K562 (cell line): ENCODE measurements around the gene FUCA1. TPM values are rescaled to one million over a fixed set of nuclear protein-coding genes. Genes with fewer than 3 reads are reported as not detected.

Experiments
- ATAC-seq: fragments of 200-7000 bp; cut with Tn5 transposase; 3 replicates; pipeline ENCODE4 v1.9.1; 2020; ENCODE audit warnings: moderate library complexity
- BruUV-seq: library from RNA; stranded (reverse); fragments of 400-500 nt; replicated peaks from 2 replicates; lab custom pipeline; 2021; lab: Mats Ljungman, UMichigan
- CTCF ChIA-PET: fragments of 300-600 bp; formaldehyde crosslinking; extraction: SDS; loops from one replicate; lab custom pipeline; 2021; ENCODE audit warnings: low intra/inter-chr PET ratio; lab: Yijun Ruan, JAX
- POLR2A ChIA-PET: fragments of 300-600, 350-650 bp; sonication (Branson Sonifier 250); formaldehyde crosslinking; extraction: SDS; loops from one replicate; lab custom pipeline; 2021; ENCODE audit warnings: antibody characterized with exemption, inconsistent platforms; lab: Yijun Ruan, JAX
- DNase-seq, 4 experiments: peaks; one replicate each; pipeline versions ENCODE4 v3.0.0 to v3.0.0-alpha.2; 2011 to 2018; ENCODE audit warnings: low spot score in 3 of 4, mixed read lengths in 3 of 4; ENCODE audit errors: extremely low read depth in 1 of 4
- FAIRE-seq: peaks from 2 replicates; lab custom pipeline; 2011; peaks lifted over from hg19 to GRCh38; lab: Jason Lieb, UNC
- H2AFZ ChIP-seq: 2 replicates; pipeline ENCODE4 v1.6.0; 2011; ENCODE audit warnings: low read depth, low read length, control low read depth, inconsistent platforms
- H3K27ac ChIP-seq: fragments of 200-600 bp; 3 replicates; pipeline ENCODE4 v1.8.0; 2011; ENCODE audit warnings: low read depth, mild to moderate bottlenecking, control low read depth, inconsistent platforms, low read length, moderate library complexity, mixed read lengths; ENCODE audit errors: extremely low read depth
- H3K27me3 ChIP-seq, 2 experiments: fragments of 300-600 bp in 1 of 2; 2 replicates in 1 of 2; 3 replicates in 1 of 2; pipeline versions ENCODE4 v1.6.0 to v1.8.0; 2011; ENCODE audit warnings: inconsistent platforms in 2 of 2, low read length in 2 of 2, mild to moderate bottlenecking in 1 of 2, mixed read lengths in 1 of 2, moderate library complexity in 1 of 2; ENCODE audit not compliant: control insufficient read depth in 2 of 2, insufficient read depth in 2 of 2
- H3K36me3 ChIP-seq: fragments of 300-600 bp; 3 replicates; pipeline ENCODE4 v1.8.0; 2011; ENCODE audit warnings: mild to moderate bottlenecking, low read length, inconsistent platforms; ENCODE audit not compliant: control insufficient read depth, insufficient read depth
- H3K4me1 ChIP-seq, 2 experiments: fragments of 200-600 bp in 1 of 2; replicated peaks in 1 of 2; 2 replicates in 1 of 2; 3 replicates in 1 of 2; pipeline versions ENCODE4 v1.5.1 to v1.8.0; 2011; ENCODE audit warnings: inconsistent platforms in 2 of 2, low read length in 2 of 2, mild to moderate bottlenecking in 1 of 2, mixed read lengths in 1 of 2, moderate library complexity in 1 of 2; ENCODE audit not compliant: control insufficient read depth in 2 of 2, insufficient read depth in 2 of 2
- H3K4me2 ChIP-seq: 2 replicates; pipeline ENCODE4 v1.6.1; 2011; ENCODE audit warnings: low read length, control low read depth, inconsistent platforms, mixed read lengths; ENCODE audit not compliant: insufficient read depth
- H3K4me3 ChIP-seq: fragments of 200-600 bp; sonication (generic), shearing (Covaris generic); 2 replicates; pipeline ENCODE4 v1.5.1; 2016; ENCODE audit warnings: control low read depth, inconsistent platforms
- H3K79me2 ChIP-seq: fragments of 200-600 bp; 3 replicates; pipeline ENCODE4 v1.8.0; 2011; ENCODE audit warnings: low read length, inconsistent platforms; ENCODE audit not compliant: control insufficient read depth, insufficient read depth
- H3K9ac ChIP-seq, 2 experiments: 2 replicates each; pipeline versions ENCODE4 v1.6.0 to v1.6.1; 2011; ENCODE audit warnings: low read depth in 2 of 2, low read length in 2 of 2, control low read depth in 1 of 2, inconsistent platforms in 1 of 2, mild to moderate bottlenecking in 1 of 2, mixed read lengths in 1 of 2; ENCODE audit not compliant: insufficient read depth in 1 of 2
- H3K9me1 ChIP-seq: one replicate; pipeline ENCODE4 v1.6.0; 2011; ENCODE audit warnings: inconsistent platforms, mild to moderate bottlenecking, low read length, moderate library complexity; ENCODE audit not compliant: control insufficient read depth, insufficient read depth
- H3K9me3 ChIP-seq: replicated peaks from 2 replicates; pipeline ENCODE4 v1.5.1; 2011; ENCODE audit warnings: low read depth, low read length, inconsistent platforms; ENCODE audit not compliant: control insufficient read depth, insufficient read depth
- H4K20me1 ChIP-seq: replicated peaks from 2 replicates; pipeline ENCODE4 v1.6.1; 2011; ENCODE audit warnings: low read length, inconsistent platforms, mixed read lengths; ENCODE audit not compliant: control insufficient read depth, insufficient read depth
- CC2D1A ChIP-seq: fragments of 450-650 bp; IDR thresholded peaks from 2 replicates; pipeline ENCODE4 v1.6.1; 2017; ENCODE audit warnings: mild to moderate bottlenecking
- ELF4 ChIP-seq: fragments of 450-650 bp; formaldehyde crosslinking; IDR thresholded peaks from 2 replicates; pipeline ENCODE4 v1.4.0; 2022; ENCODE audit warnings: missing genetic modification characterization
- HDAC3 ChIP-seq: fragments of 450-650 bp; IDR thresholded peaks from 2 replicates; pipeline ENCODE4 v1.6.1; 2018; ENCODE audit warnings: borderline replicate concordance, mild to moderate bottlenecking, moderate library complexity; ENCODE audit not compliant: partially characterized antibody
- KAT7 ChIP-seq: sonication (generic); formaldehyde crosslinking; IDR thresholded peaks from 2 replicates; pipeline ENCODE4 v1.8.0; 2022; ENCODE audit warnings: missing genetic modification reagents, mild to moderate bottlenecking, borderline replicate concordance
- KDM2B ChIP-seq: fragments of 250-450 bp; sonication (Bioruptor Pico); IDR thresholded peaks from 2 replicates; pipeline ENCODE4 v1.8.0; 2021; ENCODE audit warnings: mild to moderate bottlenecking, moderate library complexity
- KDM5B ChIP-seq: fragments of 200-600 bp; sonication (generic); IDR thresholded peaks from 2 replicates; pipeline ENCODE4 v1.6.1; 2012; ENCODE audit warnings: low read depth, mild to moderate bottlenecking, moderate library complexity, low read length, control low read depth, inconsistent platforms; ENCODE audit not compliant: insufficient replicate concordance
- MCM7 ChIP-seq, 2 experiments: fragments of 450-650 bp; IDR thresholded peaks; 2 replicates each; pipeline ENCODE4 v1.6.1; 2016 to 2018
- REST ChIP-seq, 2 experiments: fragments of 450-650 bp; formaldehyde crosslinking in 1 of 2; IDR thresholded peaks; 2 replicates each; pipeline versions ENCODE4 v1.4.0 to v1.6.1; 2014 to 2020; ENCODE audit warnings: mild to moderate bottlenecking in 2 of 2, borderline replicate concordance in 1 of 2, low read depth in 1 of 2
- SAFB2 ChIP-seq: fragments of 200-400 bp; formaldehyde crosslinking; IDR thresholded peaks from 2 replicates; pipeline ENCODE4 v1.6.1; 2018; ENCODE audit warnings: borderline replicate concordance, low read length, low read depth, moderate library complexity; ENCODE audit not compliant: severe bottlenecking
- SMC3 ChIP-seq: conservative IDR thresholded peaks from 2 replicates; pipeline ENCODE4 v1.6.1; 2011; ENCODE audit warnings: low read depth, low read length, improper control_type of control experiment; ENCODE audit not compliant: insufficient read depth
- TARDBP ChIP-seq: fragments of 450-650 bp; IDR thresholded peaks from 2 replicates; pipeline ENCODE4 v1.6.1; 2016
- ZC3H4 ChIP-seq: sonication (generic); formaldehyde crosslinking; IDR thresholded peaks from 2 replicates; pipeline ENCODE4 v1.9.0; 2021; ENCODE audit warnings: missing genetic modification reagents, borderline replicate concordance
- ZNF23 ChIP-seq: fragments of 250-450 bp; sonication (Bioruptor Pico); IDR thresholded peaks from 2 replicates; pipeline ENCODE4 v1.4.0; 2020; ENCODE audit warnings: mild to moderate bottlenecking
- ZNF696 ChIP-seq: fragments of 250-450 bp; sonication (Bioruptor Pico); conservative IDR thresholded peaks from 2 replicates; pipeline ENCODE4 v1.4.0; 2020; ENCODE audit warnings: mild to moderate bottlenecking, moderate library complexity
- WGBS: fragments of 100-300 bp; shearing (Covaris generic); methylation state at CpG from one replicate; pipeline ENCODE4 v1.1.6; 2016; ENCODE audit warnings: low coverage, mixed read lengths; ENCODE audit not compliant: insufficient coverage; ENCODE audit errors: missing lambda C conversion rate; 5-methylcytosine and 5-hydroxymethylcytosine counted together
- in situ Hi-C: fragments of 300-500 bp; cut with MboI; formaldehyde crosslinking; loops from 4 replicates; pipeline ENCODE4 v1.15.0; 2018; ENCODE audit warnings: inconsistent platforms, mixed read lengths
- intact Hi-C: fragments of 100-400 bp; cut with micrococcal nuclease; formaldehyde crosslinking; loops from 2 replicates; pipeline ENCODE4 v1.14.2; 2022
- polyA plus RNA-seq, 8 experiments: library from polyadenylated mRNA; depleted of rRNA in 4 of 8; stranded (reverse) in 5 of 8; unstranded in 3 of 8; fragments of >200 nt; fragmentation: Nextera tagmentation in 2 of 8; fragmentation: Illumina TruSeq in 1 of 8; extraction: Ambion mirVana in 2 of 8; extraction: Trizol in 1 of 8; gene quantifications; 2 replicates each; pipeline versions ENCODE4 v1.2.1 to v1.2.3, GENCODE V29; 2011 to 2014; ENCODE audit warnings: inconsistent platforms in 1 of 8, missing spikeins in 1 of 8
- total RNA-seq, 7 experiments: library from RNA; depleted of rRNA in 6 of 7; stranded (reverse); fragments of >200 nt in 6 of 7; fragmentation: Illumina TruSeq in 2 of 7; extraction: Trizol in 2 of 7; gene quantifications; 2 replicates each; pipeline versions ENCODE4 v1.2.1 to v1.2.3, GENCODE V29; 2011 to 2021; ENCODE audit warnings: low replicate concordance in 1 of 7

FUCA1 gene
- total and polyA plus RNA-seq, 9 of the 15 experiments (the other 6 are each of a cell fraction or from before 2014, with no cell fraction given): 7.0 to 20.5 (median 13.5) TPM

- no peak overlapping the region for H2AFZ ChIP-seq
- BruUV-seq: no TSS peak
- no peaks in the 10 kb centered on the region for H3K79me2 ChIP-seq
- no peak overlapping the region for H3K27ac ChIP-seq
- DNase-seq: peak in 3 of 4 experiments; percentile 27 to 53 (median 34)
- no peaks in the 10 kb centered on the region for H3K9me3 ChIP-seq
- ATAC-seq: peak; percentile 88
- FAIRE-seq: peak; percentile 81
- peaks cover 13% of the 10 kb centered on the region for H3K36me3 ChIP-seq
- H3K27me3 ChIP-seq: no peaks in the 10 kb centered on the region
- ChIA-PET POLR2A (interaction anchor here (0.9 kb wide), 1 partner anchor 53 kb away, joined by 3 read pairs; no protein-coding TSS in a partner anchor), CTCF (interaction anchor here (1.2 to 1.3 kb wide), 2 partner anchors 43 to 45 kb away, joined by 3 to 5 read pairs; no protein-coding TSS in a partner anchor)
- no peaks in the 10 kb centered on the region for H3K4me1 ChIP-seq
- 2% methylated on average over 2 of the region's 2 CpGs for WGBS
- H3K9me1 ChIP-seq: no peaks in the 10 kb centered on the region
- no peak overlapping the region for H3K4me3 ChIP-seq
- no peak overlapping the region for H3K4me2 ChIP-seq
- H4K20me1 ChIP-seq: no peaks in the 10 kb centered on the region
- intact Hi-C loops: loop anchor here (1.0 kb wide), 2 partner anchors 45 to 82 kb away; no protein-coding TSS in a partner anchor
- no peak overlapping the region for H3K9ac ChIP-seq
- in situ Hi-C loops: no loop called here
- TF ChIP-seq SAFB2 (no peak), ZNF23 (CRISPR knock-in tag) (no peak), ZC3H4 (CRISPR knock-in tag) (no peak), KDM2B (CRISPR knock-in tag) (no peak), REST (IDR thresholded peaks at IDR 0.05; ENCODE audit: borderline replicate concordance) (peak; percentile 52; the same call in 1 of the 2 replicates), REST (CRISPR knock-in tag; IDR thresholded peaks at IDR 0.05; ENCODE audit: low read depth) (no peak), HDAC3 (no peak), ZNF696 (CRISPR knock-in tag) (no peak), TARDBP (no peak), CC2D1A (0 out of 2 replicates have a peak, but pooled peaks have one; percentile 64), SMC3 (peak; percentile 35; the same call in 1 of the 2 replicates), MCM7 (IDR thresholded peaks at IDR 0.05) (no peak), KDM5B (no peak), KAT7 (no peak), ELF4 (no peak)
Observed at GRCh38 chr1:23854568-23854967, 13.5 kb downstream of the FUCA1 start.
